Measurements from ENCODE around the gene C16orf54.
"Not testable (repeated sequence)": the region's sequence is repeated elsewhere in the genome, so short reads cannot be mapped to it uniquely, and the experiment has no call there.

The C16orf54 gene

DNA sequence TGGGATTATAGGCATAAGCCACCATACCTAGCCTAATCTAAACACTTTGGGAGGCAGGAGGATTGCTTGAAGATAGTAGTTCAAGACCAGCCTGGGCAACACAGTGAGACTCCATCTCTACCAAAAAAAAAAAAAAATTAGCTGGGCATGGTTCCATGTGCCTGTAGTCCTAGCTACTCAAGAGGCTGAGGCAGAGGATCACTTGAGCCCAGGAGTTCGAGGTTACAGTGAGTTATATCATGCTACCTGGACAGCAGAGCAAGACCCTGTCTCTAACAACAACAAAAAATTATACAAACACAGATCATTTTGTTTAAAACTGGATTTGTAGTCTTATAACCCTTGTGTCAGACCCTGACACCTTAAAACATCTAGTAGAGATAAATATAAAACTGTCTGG lies 7.7 kb upstream of the C16orf54 start:
- H3K9ac ChIP-seq (ENCODE audit: low read length): no peak overlapping the region
- H3K18ac ChIP-seq (ENCODE audit: low read length): no peak overlapping the region
- H3K23ac ChIP-seq (ENCODE audit: low read length): no peak overlapping the region
- no peak overlapping the region for H2BK12ac ChIP-seq (ENCODE audit: low read length)
- no peak overlapping the region for H2AFZ ChIP-seq (ENCODE audit: insufficient read depth, low read length, poor library complexity)
- no peak overlapping the region for H4K8ac ChIP-seq (ENCODE audit: low read depth, low read length)
- H3K4ac ChIP-seq (ENCODE audit: low read depth, low read length): no peak overlapping the region
- no peak overlapping the region for H3K14ac ChIP-seq (ENCODE audit: low read length)
- H3K36me3 ChIP-seq (ENCODE audit: control insufficient read depth in 1 of 2, insufficient read depth in 2 of 2, low read length in 2 of 2): no peaks in the 10 kb centered on the region
- H3K9me3 ChIP-seq (ENCODE audit: insufficient read depth, low read depth, low read length): no peaks in the 10 kb centered on the region
- DNase-seq: no peak
- H3K4me3 ChIP-seq (ENCODE audit: low read depth, low read length): no peak overlapping the region
- no peaks in the 10 kb centered on the region for H3K27me3 ChIP-seq (ENCODE audit: insufficient read depth, low read length)
- H2AK5ac ChIP-seq (ENCODE audit: low read length): no peak overlapping the region
- no peak overlapping the region for H4K91ac ChIP-seq (ENCODE audit: low read depth, low read length)
- no peaks in the 10 kb centered on the region for H3K79me1 ChIP-seq (ENCODE audit: low read length)
- WGBS (ENCODE audit: extremely low coverage, insufficient coverage, insufficient read length): no CpG with 5 or more reads among the region's 1 CpG
- peaks cover 0 to 2% of the 10 kb centered on the region in 2 experiments for H3K4me1 ChIP-seq (ENCODE audit: control insufficient read depth in 1 of 2, insufficient read depth in 2 of 2, low read length in 2 of 2)
- H2BK5ac ChIP-seq (ENCODE audit: low read depth, low read length, poor library complexity): no peak overlapping the region
- H4K12ac ChIP-seq (ENCODE audit: low read depth, low read length): no peak overlapping the region
- no peaks in the 10 kb centered on the region for H3K79me2 ChIP-seq (ENCODE audit: control insufficient read depth, insufficient read depth, low read length, poor library complexity)
- no peak overlapping the region for H3K4me2 ChIP-seq (ENCODE audit: low read length)
- H2BK120ac ChIP-seq (ENCODE audit: insufficient read depth, low read length, poor library complexity): no peak overlapping the region
- no peak overlapping the region for H3K27ac ChIP-seq (ENCODE audit: low read depth, low read length)

DNA sequence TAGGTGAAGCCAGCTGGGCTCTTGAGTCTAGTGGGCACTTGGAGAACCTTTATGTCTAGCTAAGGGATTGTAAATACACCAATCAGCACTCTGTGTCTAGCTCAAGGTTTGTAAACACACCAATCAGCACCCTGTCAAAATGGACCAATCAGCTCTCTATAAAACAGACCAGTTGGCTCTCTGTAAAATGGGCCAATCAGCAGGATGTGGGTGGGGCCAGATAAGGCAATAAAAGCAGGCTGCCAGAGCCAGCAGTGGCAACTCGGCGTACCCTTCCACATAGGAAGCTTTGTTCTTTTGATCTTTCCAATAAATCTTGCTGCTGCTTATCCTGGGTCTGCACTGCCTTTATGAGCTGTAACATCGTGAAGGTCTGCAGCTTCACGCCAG lies 3.0 kb upstream of the C16orf54 start:
- not testable (repeated sequence) for H2BK5ac ChIP-seq (ENCODE audit: low read depth, low read length, poor library complexity); DNase-seq; H3K9me3 ChIP-seq (ENCODE audit: insufficient read depth, low read depth, low read length); H3K4me3 ChIP-seq (ENCODE audit: low read depth, low read length); H2AK5ac ChIP-seq (ENCODE audit: low read length); H2BK12ac ChIP-seq (ENCODE audit: low read length); H3K27me3 ChIP-seq (ENCODE audit: insufficient read depth, low read length); H3K14ac ChIP-seq (ENCODE audit: low read length); H3K23ac ChIP-seq (ENCODE audit: low read length); H3K79me1 ChIP-seq (ENCODE audit: low read length); H4K12ac ChIP-seq (ENCODE audit: low read depth, low read length); H3K27ac ChIP-seq (ENCODE audit: low read depth, low read length); H2BK120ac ChIP-seq (ENCODE audit: insufficient read depth, low read length, poor library complexity); H3K4me1 ChIP-seq (ENCODE audit: control insufficient read depth in 1 of 2, insufficient read depth in 2 of 2, low read length in 2 of 2); H3K18ac ChIP-seq (ENCODE audit: low read length); H3K36me3 ChIP-seq (ENCODE audit: control insufficient read depth in 1 of 2, insufficient read depth in 2 of 2, low read length in 2 of 2); H3K4me2 ChIP-seq (ENCODE audit: low read length); H4K8ac ChIP-seq (ENCODE audit: low read depth, low read length); H2AFZ ChIP-seq (ENCODE audit: insufficient read depth, low read length, poor library complexity); H3K4ac ChIP-seq (ENCODE audit: low read depth, low read length); H3K79me2 ChIP-seq (ENCODE audit: control insufficient read depth, insufficient read depth, low read length, poor library complexity); H4K91ac ChIP-seq (ENCODE audit: low read depth, low read length); H3K9ac ChIP-seq (ENCODE audit: low read length)
- no CpG with 5 or more reads among the region's 4 CpGs for WGBS (ENCODE audit: extremely low coverage, insufficient coverage, insufficient read length)

DNA sequence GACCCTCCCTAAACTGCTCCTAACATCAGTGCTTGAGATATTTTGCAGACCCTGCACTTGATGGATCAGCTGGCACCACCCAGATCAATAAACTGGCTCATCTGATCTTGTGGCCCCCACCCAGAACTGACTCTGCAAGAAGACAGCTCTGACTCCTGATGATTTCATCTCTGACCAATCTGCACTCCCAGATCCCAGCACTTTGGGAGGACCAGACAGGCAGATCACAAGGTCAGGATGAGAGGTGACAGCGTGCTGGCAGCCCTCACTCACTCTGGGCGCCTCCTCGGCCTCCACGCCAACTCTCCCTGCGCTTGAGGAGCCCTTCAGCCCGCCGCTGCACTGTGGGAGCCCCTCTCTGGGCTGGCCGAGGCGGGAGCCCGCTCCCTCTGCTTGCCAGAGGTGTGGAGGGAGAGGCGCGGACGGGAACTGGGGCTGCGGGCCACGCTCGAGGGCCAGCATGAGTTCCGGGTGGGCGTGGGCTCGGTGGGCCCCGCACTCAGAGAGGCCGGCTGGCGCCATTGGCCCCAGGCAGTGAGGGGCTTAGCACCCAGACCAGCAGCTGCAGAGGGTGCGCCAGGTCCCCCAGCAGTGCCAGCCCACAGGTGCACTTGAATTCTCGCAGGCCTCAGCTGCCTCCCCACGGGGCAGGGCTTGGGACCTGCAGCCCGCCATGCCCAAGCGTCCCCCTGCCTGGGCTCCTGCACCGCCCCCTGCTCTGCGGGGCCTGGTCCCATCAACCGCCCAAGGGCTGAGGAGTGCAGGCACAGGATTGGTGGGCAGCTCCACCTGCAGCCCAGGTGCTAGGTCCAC lies 2.4 kb upstream of the C16orf54 start:
- H2AK5ac ChIP-seq (ENCODE audit: low read length): no peak overlapping the region

DNA sequence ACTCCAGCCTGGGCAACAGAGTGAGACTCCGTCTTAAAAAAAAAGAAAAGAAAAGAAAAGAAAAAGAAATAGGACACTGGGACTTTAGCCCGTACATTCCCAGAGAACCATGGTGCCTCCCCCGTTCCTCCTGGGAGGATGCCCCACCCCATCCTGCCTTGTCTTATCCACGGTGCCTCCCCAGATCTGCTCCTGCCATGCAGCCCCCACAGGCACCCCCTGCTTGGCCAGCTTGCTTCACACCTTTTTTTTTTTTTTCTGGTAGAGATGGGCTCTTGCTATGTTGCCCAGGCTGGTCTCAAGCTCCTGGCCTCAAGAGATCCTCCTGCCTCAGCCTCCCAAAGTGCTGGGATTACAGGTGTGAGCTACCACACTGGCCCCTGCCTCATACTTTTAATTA lies 728 bp upstream of the C16orf54 start:
- H2AFZ ChIP-seq (ENCODE audit: insufficient read depth, low read length, poor library complexity); H4K8ac ChIP-seq (ENCODE audit: low read depth, low read length); H3K4me1 ChIP-seq (ENCODE audit: control insufficient read depth in 1 of 2, insufficient read depth in 2 of 2, low read length in 2 of 2); H3K4me2 ChIP-seq (ENCODE audit: low read length); H3K27me3 ChIP-seq (ENCODE audit: insufficient read depth, low read length); H3K79me2 ChIP-seq (ENCODE audit: control insufficient read depth, insufficient read depth, low read length, poor library complexity); H4K12ac ChIP-seq (ENCODE audit: low read depth, low read length); H3K27ac ChIP-seq (ENCODE audit: low read depth, low read length); H2BK120ac ChIP-seq (ENCODE audit: insufficient read depth, low read length, poor library complexity); H3K23ac ChIP-seq (ENCODE audit: low read length); H2AK5ac ChIP-seq (ENCODE audit: low read length); H3K18ac ChIP-seq (ENCODE audit: low read length); H3K79me1 ChIP-seq (ENCODE audit: low read length); H3K36me3 ChIP-seq (ENCODE audit: control insufficient read depth in 1 of 2, insufficient read depth in 2 of 2, low read length in 2 of 2); H3K4me3 ChIP-seq (ENCODE audit: low read depth, low read length); H2BK12ac ChIP-seq (ENCODE audit: low read length); H3K14ac ChIP-seq (ENCODE audit: low read length); H3K9me3 ChIP-seq (ENCODE audit: insufficient read depth, low read depth, low read length); H2BK5ac ChIP-seq (ENCODE audit: low read depth, low read length, poor library complexity); H3K4ac ChIP-seq (ENCODE audit: low read depth, low read length); DNase-seq; H4K91ac ChIP-seq (ENCODE audit: low read depth, low read length); H3K9ac ChIP-seq (ENCODE audit: low read length): not testable (repeated sequence)
- no CpG with 5 or more reads among the region's 4 CpGs for WGBS (ENCODE audit: extremely low coverage, insufficient coverage, insufficient read length)

More for the DNA sequence above, 2.4 kb upstream of the C16orf54 start:
- Histone ChIP-seq H3K79me1 (ENCODE audit: low read length) (no peaks in the 10 kb centered on the region), H3K27ac (ENCODE audit: low read depth, low read length) (no peak overlapping the region), H3K23ac (ENCODE audit: low read length) (no peak overlapping the region), H3K4me1 (ENCODE audit: control insufficient read depth in 1 of 2, insufficient read depth in 2 of 2, low read length in 2 of 2) (no peaks in the 10 kb centered on the region), H2BK120ac (ENCODE audit: insufficient read depth, low read length, poor library complexity) (no peak overlapping the region), H4K8ac (ENCODE audit: low read depth, low read length) (no peak overlapping the region), H2AFZ (ENCODE audit: insufficient read depth, low read length, poor library complexity) (no peak overlapping the region), H3K4me3 (ENCODE audit: low read depth, low read length) (no peak overlapping the region), H4K91ac (ENCODE audit: low read depth, low read length) (no peak overlapping the region), H3K14ac (ENCODE audit: low read length) (no peak overlapping the region), H3K9me3 (ENCODE audit: insufficient read depth, low read depth, low read length) (peaks cover 5% of the 10 kb centered on the region), H2BK12ac (ENCODE audit: low read length) (no peak overlapping the region), H3K36me3 (ENCODE audit: control insufficient read depth in 1 of 2, insufficient read depth in 2 of 2, low read length in 2 of 2) (no peaks in the 10 kb centered on the region), H3K18ac (ENCODE audit: low read length) (no peak overlapping the region), H3K79me2 (ENCODE audit: control insufficient read depth, insufficient read depth, low read length, poor library complexity) (no peaks in the 10 kb centered on the region), H3K4me2 (ENCODE audit: low read length) (no peak overlapping the region), H4K12ac (ENCODE audit: low read depth, low read length) (no peak overlapping the region), H2BK5ac (ENCODE audit: low read depth, low read length, poor library complexity) (no peak overlapping the region), H3K27me3 (ENCODE audit: insufficient read depth, low read length) (no peaks in the 10 kb centered on the region), H3K9ac (ENCODE audit: low read length) (no peak overlapping the region), H3K4ac (ENCODE audit: low read depth, low read length) (no peak overlapping the region)
- no CpG with 5 or more reads among the region's 30 CpGs for WGBS (ENCODE audit: extremely low coverage, insufficient coverage, insufficient read length)
- no peak for DNase-seq
